Endothelial cell (in vitro differentiated cells): ENCODE measurements around the gene PPP1CA. TPM values are rescaled to one million over a fixed set of nuclear protein-coding genes. Genes with fewer than 3 reads are reported as not detected.
A peak's percentile ranks its signal among the peaks of the same experiment; 100 is the strongest.

ENCODE experiments used
- DNase-seq: peaks from one replicate; pipeline ENCODE4 v3.0.0; 2021; ENCODE audit warnings: low spot score
- H3K27ac Mint-ChIP-seq: one replicate; pipeline ENCODE4 v1.8.0; 2021; ENCODE audit warnings: mixed read lengths, inconsistent platforms; ENCODE audit not compliant: unreplicated experiment
- H3K27me3 Mint-ChIP-seq: one replicate; pipeline ENCODE4 v1.8.0; 2021; ENCODE audit warnings: mild to moderate bottlenecking, moderate library complexity, mixed read lengths, inconsistent platforms; ENCODE audit not compliant: unreplicated experiment
- H3K36me3 Mint-ChIP-seq: one replicate; pipeline ENCODE4 v1.8.0; 2021; ENCODE audit warnings: mild to moderate bottlenecking, low read depth, mixed read lengths, inconsistent platforms; ENCODE audit not compliant: unreplicated experiment
- H3K4me1 Mint-ChIP-seq: one replicate; pipeline ENCODE4 v1.8.0; 2021; ENCODE audit warnings: mild to moderate bottlenecking, mixed read lengths, inconsistent platforms; ENCODE audit not compliant: unreplicated experiment
- H3K4me3 Mint-ChIP-seq: one replicate; pipeline ENCODE4 v1.8.0; 2021; ENCODE audit warnings: mild to moderate bottlenecking, mixed read lengths, inconsistent platforms; ENCODE audit not compliant: unreplicated experiment
- H3K9me3 Mint-ChIP-seq: one replicate; pipeline ENCODE4 v1.8.0; 2021; ENCODE audit warnings: mixed read lengths, inconsistent platforms; ENCODE audit not compliant: unreplicated experiment
- total RNA-seq: library from RNA; stranded (reverse); fragmentation: NEBNext Ultra II Directional; extraction: Animal tissue kit (Norgen Biotek cat#: 25700); gene quantifications from one replicate; pipeline ENCODE4 v1.2.1, GENCODE V29; 2021; ENCODE audit not compliant: unreplicated experiment
- TF ChIP-seq, protein P1 (sequence below): fragments of 200-600 bp; sonication (generic); IDR thresholded peaks from one replicate; pipeline ENCODE4 v1.5.0; 2021; ENCODE audit warnings: antibody characterized with exemption; ENCODE audit not compliant: unreplicated experiment

The PPP1CA gene
- total RNA-seq, 1 donor from 2014 or later = 249 TPM

DNA sequence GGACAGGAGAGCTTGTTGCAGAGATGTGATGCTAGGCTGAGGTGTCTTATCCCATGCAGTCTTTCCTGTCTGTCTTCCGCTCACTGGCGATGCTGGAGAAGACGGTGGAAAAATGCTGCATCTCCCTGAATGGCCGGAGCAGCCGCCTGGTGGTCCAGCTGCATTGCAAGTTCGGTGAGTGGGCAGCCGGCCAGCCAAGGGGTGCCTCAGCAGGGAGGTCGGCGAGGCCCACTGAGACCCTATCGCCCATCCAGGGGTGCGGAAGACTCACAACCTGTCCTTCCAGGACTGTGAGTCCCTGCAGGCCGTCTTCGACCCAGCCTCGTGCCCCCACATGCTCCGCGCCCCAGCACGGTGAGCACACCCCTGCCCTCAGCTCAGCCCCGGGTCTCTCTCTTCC, 8.2 kb downstream of the PPP1CA start:
- H3K27ac Mint-ChIP-seq = no peak overlapping the region
- DNase-seq = no peak
- TF ChIP-seq, protein P1, sequence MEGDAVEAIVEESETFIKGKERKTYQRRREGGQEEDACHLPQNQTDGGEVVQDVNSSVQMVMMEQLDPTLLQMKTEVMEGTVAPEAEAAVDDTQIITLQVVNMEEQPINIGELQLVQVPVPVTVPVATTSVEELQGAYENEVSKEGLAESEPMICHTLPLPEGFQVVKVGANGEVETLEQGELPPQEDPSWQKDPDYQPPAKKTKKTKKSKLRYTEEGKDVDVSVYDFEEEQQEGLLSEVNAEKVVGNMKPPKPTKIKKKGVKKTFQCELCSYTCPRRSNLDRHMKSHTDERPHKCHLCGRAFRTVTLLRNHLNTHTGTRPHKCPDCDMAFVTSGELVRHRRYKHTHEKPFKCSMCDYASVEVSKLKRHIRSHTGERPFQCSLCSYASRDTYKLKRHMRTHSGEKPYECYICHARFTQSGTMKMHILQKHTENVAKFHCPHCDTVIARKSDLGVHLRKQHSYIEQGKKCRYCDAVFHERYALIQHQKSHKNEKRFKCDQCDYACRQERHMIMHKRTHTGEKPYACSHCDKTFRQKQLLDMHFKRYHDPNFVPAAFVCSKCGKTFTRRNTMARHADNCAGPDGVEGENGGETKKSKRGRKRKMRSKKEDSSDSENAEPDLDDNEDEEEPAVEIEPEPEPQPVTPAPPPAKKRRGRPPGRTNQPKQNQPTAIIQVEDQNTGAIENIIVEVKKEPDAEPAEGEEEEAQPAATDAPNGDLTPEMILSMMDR = no peak
- no peaks in the 10 kb centered on the region for H3K9me3 Mint-ChIP-seq
- H3K27me3 Mint-ChIP-seq = peaks cover 18% of the 10 kb centered on the region
- H3K4me1 Mint-ChIP-seq = peaks cover 32% of the 10 kb centered on the region
- H3K4me3 Mint-ChIP-seq = peak overlapping the region; percentile 30
- H3K36me3 Mint-ChIP-seq = peaks cover 11% of the 10 kb centered on the region

DNA sequence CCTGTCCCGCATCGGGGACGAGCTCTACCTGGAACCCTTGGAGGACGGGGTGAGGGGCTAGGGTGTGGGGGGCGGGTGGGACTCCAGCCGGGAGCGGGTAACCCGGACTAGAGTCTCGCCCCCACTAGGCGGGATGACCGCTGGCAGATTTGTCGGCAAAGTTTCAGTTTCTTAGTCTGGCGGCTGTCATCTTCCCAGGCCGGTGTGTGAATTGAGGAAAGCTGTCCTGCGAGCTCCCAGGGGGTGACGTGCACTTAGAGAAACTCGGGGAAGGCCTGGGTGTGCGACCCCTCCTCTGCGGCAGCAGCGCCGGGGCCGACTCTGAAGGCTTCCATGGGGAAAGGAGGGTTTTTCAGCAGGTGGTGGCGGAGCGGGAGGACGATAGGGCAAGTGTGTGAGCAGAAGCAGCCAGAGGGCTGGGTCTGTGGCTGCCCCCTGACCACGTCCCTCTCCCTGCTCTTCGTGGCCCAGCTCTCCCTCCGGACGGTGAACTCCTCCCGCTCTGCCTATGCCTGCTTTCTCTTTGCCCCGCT, 9.4 kb downstream of the PPP1CA start:
- DNase-seq = no peak
- Mint-ChIP-seq H3K9me3 (no peaks in the 10 kb centered on the region), H3K36me3 (peaks cover 5% of the 10 kb centered on the region), H3K4me1 (peaks cover 27% of the 10 kb centered on the region), H3K27me3 (peaks cover 14% of the 10 kb centered on the region), H3K27ac (no peak overlapping the region), H3K4me3 (peak overlapping the region; percentile 91)
- TF ChIP-seq, protein P1 = no peak

DNA sequence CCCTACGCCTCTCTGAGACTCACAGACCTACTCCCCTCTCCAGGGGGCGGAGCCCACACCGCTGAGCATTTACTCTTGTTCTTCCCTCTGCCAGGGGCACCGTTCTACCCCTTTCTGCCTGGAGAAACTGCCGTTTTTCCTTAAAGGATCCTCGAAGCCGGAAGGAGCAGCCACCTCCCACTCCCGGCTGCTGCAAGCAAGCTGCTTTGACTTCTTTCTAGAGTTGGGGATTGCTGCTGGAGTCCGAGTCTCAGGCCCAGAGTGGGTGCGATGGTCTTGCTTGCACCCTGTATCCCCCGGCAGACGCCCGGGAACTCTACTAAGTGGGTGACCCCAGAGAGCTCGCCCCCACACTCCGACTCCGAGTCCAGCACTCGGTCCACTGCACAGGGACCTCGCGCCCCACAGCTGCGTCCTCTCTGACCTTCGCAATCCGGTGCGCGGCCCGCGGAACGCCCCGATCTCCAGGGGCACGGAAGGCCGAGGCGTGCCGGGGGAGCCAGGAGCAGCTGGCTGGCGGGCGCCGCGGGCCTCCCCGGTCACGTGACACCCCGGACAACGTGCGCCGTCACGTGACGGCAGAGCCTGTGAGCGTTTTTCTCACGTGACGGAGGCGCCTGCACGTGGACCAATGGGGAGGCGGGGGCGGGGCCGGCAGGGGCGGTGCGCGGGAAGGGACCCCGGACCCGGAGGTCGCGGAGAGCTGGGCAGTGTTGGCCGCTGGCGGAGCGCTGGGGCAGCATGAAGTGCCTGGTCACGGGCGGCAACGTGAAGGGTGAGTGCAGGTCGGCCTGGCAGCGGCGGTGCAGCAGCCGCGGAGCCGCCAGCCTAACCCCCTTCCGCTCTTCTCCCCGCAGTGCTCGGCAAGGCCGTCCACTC, 10.1 kb downstream of the PPP1CA start, which contains the start of gene RAD9A:
RAD9A (plus strand) TSS at position 683 of the 879 bp plus-strand sequence; CDS start at position 742, 59 bp downstream.
- DNase-seq = peak; percentile 92
- Mint-ChIP-seq H3K36me3 (peaks cover 5% of the 10 kb centered on the region), H3K9me3 (no peaks in the 10 kb centered on the region), H3K27me3 (peaks cover 16% of the 10 kb centered on the region), H3K4me3 (peak within 1 kb of the TSS; percentile 91), H3K4me1 (peaks cover 24% of the 10 kb centered on the region), H3K27ac (peak within 1 kb of the TSS; percentile 66)
- TF ChIP-seq, protein P1 = no peak

DNA sequence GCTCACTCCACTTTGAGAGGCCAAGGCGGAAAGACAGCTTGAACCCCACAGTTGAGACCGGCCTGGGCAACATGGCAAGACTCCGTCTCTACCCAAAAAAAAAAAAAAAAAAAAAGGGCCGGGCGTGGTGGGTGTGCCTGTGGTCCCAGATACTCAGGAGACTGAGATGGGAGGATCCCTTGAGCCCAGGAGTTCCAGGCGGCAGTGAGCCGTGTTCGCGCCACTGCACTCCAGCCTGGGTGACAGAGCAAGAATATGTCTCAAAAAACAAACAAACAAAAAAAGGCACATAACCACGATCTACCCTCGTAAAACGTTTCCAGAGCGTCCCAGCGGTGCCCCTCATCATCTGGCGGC, 10.7 kb downstream of the PPP1CA start:
- peaks cover 14% of the 10 kb centered on the region for H3K27me3 Mint-ChIP-seq
- peak overlapping the region; percentile 91 for H3K4me3 Mint-ChIP-seq
- no peaks in the 10 kb centered on the region for H3K9me3 Mint-ChIP-seq
- TF ChIP-seq, protein P1 = no peak
- H3K36me3 Mint-ChIP-seq = peaks cover 5% of the 10 kb centered on the region
- DNase-seq = no peak
- peaks cover 20% of the 10 kb centered on the region for H3K4me1 Mint-ChIP-seq
- peak overlapping the region; percentile 66 for H3K27ac Mint-ChIP-seq

DNA sequence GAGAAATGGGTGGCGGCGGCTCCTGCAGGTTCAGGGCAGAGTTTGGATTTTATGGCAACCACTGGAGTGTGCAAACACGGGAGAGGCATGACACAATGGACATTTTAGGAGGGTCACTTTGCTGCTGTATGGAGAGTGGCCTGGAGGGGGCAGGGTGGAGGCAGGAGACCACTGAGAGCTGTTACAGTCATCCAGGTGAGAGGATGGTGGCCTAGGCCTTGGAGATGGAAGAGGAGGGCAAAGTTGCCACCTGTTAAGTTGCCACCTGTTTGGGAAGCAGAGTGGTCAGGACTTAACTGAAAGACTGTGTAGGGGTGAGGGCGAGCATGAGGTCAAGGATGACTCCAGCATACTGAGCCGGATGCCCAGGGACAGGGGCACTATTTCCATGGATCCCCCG, 12.2 kb downstream of the PPP1CA start:
- H3K27ac Mint-ChIP-seq = peak overlapping the region; percentile 48
- peak overlapping the region; percentile 80 for H3K4me3 Mint-ChIP-seq
- no peaks in the 10 kb centered on the region for H3K9me3 Mint-ChIP-seq
- peaks cover 5% of the 10 kb centered on the region for H3K36me3 Mint-ChIP-seq
- TF ChIP-seq, protein P1 = peak; percentile 66
- peaks cover 16% of the 10 kb centered on the region for H3K27me3 Mint-ChIP-seq
- H3K4me1 Mint-ChIP-seq = peaks cover 20% of the 10 kb centered on the region
- peak; percentile 75 for DNase-seq
